Neutrophil (primary cell): Measurements from ENCODE around the gene DAD1.
"Not testable (repeated sequence)": the region's sequence is repeated elsewhere in the genome, so short reads cannot be mapped to it uniquely, and the experiment has no call there.

Experiments
- H3K27ac ChIP-seq: fragments of 200-600 bp; sonication (generic); 2 replicates; pipeline ENCODE4 v1.5.1; 2016; ENCODE audit warnings: mild to moderate bottlenecking, moderate library complexity
- H3K27me3 ChIP-seq: fragments of 200-600 bp; sonication (generic); 2 replicates; pipeline ENCODE4 v1.6.0; 2016; ENCODE audit warnings: mild to moderate bottlenecking
- H3K36me3 ChIP-seq: fragments of 200-600 bp; sonication (generic); 2 replicates; pipeline ENCODE4 v1.5.1; 2017
- H3K4me1 ChIP-seq, 2 experiments: fragments of 200-600 bp in 1 of 2; sonication (generic) in 1 of 2; 1 replicate in 1 of 2; 2 replicates in 1 of 2; pipeline versions ENCODE4 v1.5.1 to v1.6.1; 2013 to 2016; ENCODE audit warnings: low read depth in 1 of 2, low read length in 1 of 2, mild to moderate bottlenecking in 1 of 2, moderate library complexity in 1 of 2; ENCODE audit not compliant: control insufficient read depth in 1 of 2, insufficient read depth in 1 of 2
- H3K4me3 ChIP-seq, 2 experiments: fragments of 200-600 bp in 1 of 2; sonication (generic) in 1 of 2; 1 replicate in 1 of 2; 2 replicates in 1 of 2; pipeline ENCODE4 v1.5.1; 2013 to 2016; ENCODE audit warnings: low read depth in 1 of 2, low read length in 1 of 2, mild to moderate bottlenecking in 1 of 2, moderate library complexity in 1 of 2
- H3K9me3 ChIP-seq: fragments of 200-600 bp; sonication (generic); 2 replicates; pipeline ENCODE4 v1.5.1; 2016
- TF ChIP-seq, protein P1 (sequence below): fragments of 200-600 bp; sonication (generic); IDR thresholded peaks from 2 replicates; pipeline ENCODE4 v1.5.1; 2016; ENCODE audit warnings: antibody characterized with exemption

The DAD1 gene

DNA sequence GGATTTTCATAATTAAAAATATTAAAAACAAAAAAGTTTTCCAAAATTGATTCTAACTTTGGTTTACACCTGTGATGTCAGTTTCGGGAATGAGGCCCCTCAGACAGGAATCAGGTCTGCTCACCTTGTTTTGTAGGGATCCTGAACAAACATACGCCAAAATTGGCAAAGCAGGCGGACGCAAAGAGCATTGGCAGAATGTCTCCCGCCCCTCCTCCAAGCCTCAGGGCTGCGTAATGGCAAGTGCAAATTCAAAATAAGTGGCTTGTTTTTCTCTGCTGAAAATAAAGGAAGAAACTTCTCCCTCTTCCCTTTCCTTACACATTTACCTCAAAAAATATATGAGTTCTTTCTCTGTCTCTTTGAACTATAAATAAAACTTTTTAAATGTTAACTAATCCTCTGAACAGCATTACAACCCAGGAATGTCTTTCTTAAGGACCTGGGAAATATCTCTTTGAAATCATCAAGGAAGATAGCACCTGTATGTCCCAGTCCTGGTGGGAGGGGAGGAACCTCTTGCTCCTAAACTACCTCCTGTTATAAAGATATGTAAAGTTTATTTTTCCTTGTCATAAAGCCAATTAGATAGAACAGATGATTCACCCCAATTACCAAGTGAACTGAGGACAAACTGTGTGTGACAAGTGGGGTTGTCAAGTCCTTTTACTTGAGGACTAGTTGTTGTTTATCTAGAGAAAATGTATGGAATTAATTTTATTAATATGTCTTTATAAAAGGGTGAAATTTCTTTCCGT, 38.7 kb upstream of the DAD1 start:
- H3K4me1 ChIP-seq, result peaks cover 0 to 6% of the 10 kb centered on the region in 2 experiments
- no peaks in the 10 kb centered on the region for H3K36me3 ChIP-seq
- no peaks in the 10 kb centered on the region for H3K27me3 ChIP-seq
- H3K9me3 ChIP-seq, result no peaks in the 10 kb centered on the region
- TF ChIP-seq, protein P1, sequence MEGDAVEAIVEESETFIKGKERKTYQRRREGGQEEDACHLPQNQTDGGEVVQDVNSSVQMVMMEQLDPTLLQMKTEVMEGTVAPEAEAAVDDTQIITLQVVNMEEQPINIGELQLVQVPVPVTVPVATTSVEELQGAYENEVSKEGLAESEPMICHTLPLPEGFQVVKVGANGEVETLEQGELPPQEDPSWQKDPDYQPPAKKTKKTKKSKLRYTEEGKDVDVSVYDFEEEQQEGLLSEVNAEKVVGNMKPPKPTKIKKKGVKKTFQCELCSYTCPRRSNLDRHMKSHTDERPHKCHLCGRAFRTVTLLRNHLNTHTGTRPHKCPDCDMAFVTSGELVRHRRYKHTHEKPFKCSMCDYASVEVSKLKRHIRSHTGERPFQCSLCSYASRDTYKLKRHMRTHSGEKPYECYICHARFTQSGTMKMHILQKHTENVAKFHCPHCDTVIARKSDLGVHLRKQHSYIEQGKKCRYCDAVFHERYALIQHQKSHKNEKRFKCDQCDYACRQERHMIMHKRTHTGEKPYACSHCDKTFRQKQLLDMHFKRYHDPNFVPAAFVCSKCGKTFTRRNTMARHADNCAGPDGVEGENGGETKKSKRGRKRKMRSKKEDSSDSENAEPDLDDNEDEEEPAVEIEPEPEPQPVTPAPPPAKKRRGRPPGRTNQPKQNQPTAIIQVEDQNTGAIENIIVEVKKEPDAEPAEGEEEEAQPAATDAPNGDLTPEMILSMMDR, result no peak
- no peak overlapping the region for H3K27ac ChIP-seq
- no peak overlapping the region for H3K4me3 ChIP-seq

DNA sequence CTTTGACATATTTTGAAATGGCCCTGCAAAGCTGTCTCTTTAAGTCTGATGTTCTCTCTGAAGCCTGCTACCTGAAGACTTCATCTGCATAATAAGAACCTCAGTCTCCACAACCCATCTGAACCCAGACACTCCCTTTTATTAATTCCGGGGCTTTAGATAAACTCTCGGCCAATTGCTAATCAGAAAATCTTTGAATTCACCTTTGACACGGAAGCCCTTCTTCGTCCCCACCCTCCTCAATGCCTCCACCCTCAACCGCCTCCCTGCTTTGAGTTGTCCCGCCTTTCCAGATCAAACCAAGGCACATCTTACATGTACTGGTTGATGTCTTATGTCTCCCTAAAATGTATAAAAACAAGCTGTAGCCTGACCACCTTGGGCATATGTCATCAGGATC, 37.6 kb upstream of the DAD1 start:
- no peaks in the 10 kb centered on the region for H3K27me3 ChIP-seq
- TF ChIP-seq, protein P1, result no peak
- no peaks in the 10 kb centered on the region for H3K36me3 ChIP-seq
- no peak overlapping the region for H3K4me3 ChIP-seq
- H3K9me3 ChIP-seq, result no peaks in the 10 kb centered on the region
- H3K27ac ChIP-seq, result no peak overlapping the region
- peaks cover 0 to 6% of the 10 kb centered on the region in 2 experiments for H3K4me1 ChIP-seq

DNA sequence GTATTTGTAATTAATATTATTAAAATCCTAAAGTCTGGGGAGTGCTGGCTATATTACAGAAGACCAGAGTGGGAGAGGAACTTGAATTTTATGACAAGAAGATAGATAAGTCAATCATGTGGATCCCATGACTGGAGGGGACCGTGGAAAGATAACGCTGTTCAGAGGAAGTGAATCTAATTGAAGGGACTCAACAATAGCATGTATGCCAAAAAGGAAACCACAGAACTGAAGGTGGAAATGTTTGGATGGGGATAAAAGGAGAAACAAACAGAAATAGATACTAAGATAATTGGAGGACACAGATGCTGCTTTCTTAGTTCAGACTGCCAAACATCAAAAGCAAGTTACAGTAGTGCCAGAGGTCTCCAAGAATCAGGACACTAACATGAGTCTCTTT, 34.0 kb upstream of the DAD1 start:
- TF ChIP-seq, protein P1, result no peak
- H3K4me1 ChIP-seq, result peaks cover 0 to 6% of the 10 kb centered on the region in 2 experiments
- no peak overlapping the region for H3K4me3 ChIP-seq
- no peak overlapping the region for H3K27ac ChIP-seq
- no peaks in the 10 kb centered on the region for H3K9me3 ChIP-seq
- H3K36me3 ChIP-seq, result no peaks in the 10 kb centered on the region
- H3K27me3 ChIP-seq, result no peaks in the 10 kb centered on the region

DNA sequence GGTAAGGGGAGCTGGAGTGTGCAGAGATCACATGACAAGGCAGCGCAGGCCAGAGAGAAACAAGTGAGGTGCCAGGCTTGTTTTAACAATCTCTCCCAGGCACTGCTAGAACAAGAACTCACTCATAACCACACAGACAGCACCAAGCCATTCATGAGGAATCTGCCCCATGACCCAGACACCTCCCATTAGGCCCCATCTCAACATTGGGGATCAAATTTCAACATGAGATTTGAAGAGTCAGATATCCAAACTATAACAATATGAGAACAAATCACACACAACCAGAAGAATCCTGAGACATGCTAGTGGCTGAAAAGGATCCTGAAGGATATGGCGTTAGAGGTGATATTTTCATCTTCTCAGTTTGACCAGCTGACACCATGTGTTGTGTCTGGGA, 33.2 kb upstream of the DAD1 start:
- Histone ChIP-seq H3K27ac (no peak overlapping the region), H3K9me3 (no peaks in the 10 kb centered on the region), H3K4me1 (peaks cover 0 to 6% of the 10 kb centered on the region in 2 experiments), H3K27me3 (no peaks in the 10 kb centered on the region), H3K4me3 (no peak overlapping the region), H3K36me3 (no peaks in the 10 kb centered on the region)
- TF ChIP-seq, protein P1, result no peak

DNA sequence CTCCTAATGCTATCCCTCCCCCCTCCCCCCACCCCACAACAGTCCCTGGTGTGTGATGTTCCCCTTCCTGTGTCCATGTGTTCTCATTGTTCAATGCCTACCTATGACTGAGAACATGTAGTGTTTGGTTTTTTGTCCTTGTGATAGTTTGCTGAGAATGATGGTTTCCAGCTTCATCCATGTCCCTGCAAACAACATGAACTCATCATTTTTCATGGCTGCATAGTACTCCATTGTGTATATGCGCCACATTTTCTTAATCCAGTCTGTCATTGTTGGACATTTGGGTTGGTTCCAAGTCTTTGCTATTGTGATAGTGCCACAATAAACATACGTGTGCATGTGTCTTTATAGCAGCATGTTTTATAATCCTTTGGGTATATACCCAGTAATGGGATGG, 26.7 kb upstream of the DAD1 start:
- H3K36me3 ChIP-seq, result peaks cover 20% of the 10 kb centered on the region
- not testable (repeated sequence) for H3K4me1 ChIP-seq, H3K27me3 ChIP-seq, H3K27ac ChIP-seq, H3K9me3 ChIP-seq, H3K4me3 ChIP-seq

DNA sequence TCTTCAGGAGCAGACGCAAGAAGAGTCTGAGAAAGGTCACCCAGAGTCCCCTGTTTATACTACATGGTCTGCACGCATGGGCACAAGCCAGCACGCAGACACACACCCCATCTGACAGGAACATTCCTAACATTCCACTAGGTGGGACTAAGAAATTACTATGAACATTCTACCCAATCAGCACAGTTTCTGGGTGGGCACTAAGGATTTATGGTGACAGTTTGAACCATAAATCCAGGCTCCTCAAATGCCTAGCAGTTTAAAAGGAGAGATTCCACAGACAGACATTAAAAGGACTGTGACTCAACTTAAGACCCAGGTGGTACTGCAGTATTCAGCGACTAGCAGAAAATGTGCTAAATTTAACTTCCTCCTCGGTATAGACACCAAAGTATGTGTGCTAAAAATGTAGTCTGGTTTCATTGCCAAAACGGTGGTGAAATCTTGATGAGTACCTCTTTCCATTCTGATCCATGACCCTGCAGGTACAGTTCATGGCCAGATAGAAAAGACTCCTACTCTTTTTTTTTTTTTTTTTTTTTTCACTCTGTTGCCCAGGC, 25.3 kb upstream of the DAD1 start:
- Histone ChIP-seq H3K27ac (no peak overlapping the region), H3K4me3 (no peak overlapping the region), H3K27me3 (no peaks in the 10 kb centered on the region), H3K36me3 (peaks cover 35% of the 10 kb centered on the region), H3K9me3 (no peaks in the 10 kb centered on the region), H3K4me1 (no peaks in the 10 kb centered on the region)
- TF ChIP-seq, protein P1, result no peak
